ENCODE measurements around the gene JHY.

DNA sequence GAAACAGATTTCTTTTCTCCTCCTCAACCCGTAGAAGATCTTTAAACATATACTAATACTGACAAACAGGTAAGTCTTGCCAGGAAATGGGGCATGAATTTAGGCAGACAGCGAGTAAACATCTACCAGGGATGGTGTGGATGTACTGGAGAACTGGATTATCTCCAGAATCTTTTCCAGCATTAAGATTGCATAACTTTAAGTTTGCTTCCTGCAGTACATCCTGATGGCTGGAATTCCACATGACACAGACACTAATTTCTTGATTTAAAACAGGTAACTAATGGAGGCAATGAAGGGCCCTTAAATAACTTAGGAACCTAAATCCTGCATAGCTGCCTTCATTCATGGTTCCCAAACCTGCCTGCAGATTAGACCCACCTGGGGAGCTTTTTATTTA lies 40.7 kb downstream of the JHY start:
- no peak for TF ChIP-seq POLR2A (IDR thresholded peaks at IDR 0.05)
- TF ChIP-seq, protein P1, sequence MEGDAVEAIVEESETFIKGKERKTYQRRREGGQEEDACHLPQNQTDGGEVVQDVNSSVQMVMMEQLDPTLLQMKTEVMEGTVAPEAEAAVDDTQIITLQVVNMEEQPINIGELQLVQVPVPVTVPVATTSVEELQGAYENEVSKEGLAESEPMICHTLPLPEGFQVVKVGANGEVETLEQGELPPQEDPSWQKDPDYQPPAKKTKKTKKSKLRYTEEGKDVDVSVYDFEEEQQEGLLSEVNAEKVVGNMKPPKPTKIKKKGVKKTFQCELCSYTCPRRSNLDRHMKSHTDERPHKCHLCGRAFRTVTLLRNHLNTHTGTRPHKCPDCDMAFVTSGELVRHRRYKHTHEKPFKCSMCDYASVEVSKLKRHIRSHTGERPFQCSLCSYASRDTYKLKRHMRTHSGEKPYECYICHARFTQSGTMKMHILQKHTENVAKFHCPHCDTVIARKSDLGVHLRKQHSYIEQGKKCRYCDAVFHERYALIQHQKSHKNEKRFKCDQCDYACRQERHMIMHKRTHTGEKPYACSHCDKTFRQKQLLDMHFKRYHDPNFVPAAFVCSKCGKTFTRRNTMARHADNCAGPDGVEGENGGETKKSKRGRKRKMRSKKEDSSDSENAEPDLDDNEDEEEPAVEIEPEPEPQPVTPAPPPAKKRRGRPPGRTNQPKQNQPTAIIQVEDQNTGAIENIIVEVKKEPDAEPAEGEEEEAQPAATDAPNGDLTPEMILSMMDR (IDR thresholded peaks at IDR 0.05) = no peak
